MM.1S (cell line): ENCODE data around the gene ATAD3C.
"Not testable (repeated sequence)": the region's sequence is repeated elsewhere in the genome, so short reads cannot be mapped to it uniquely, and the experiment has no call there.

Experiments
- CTCF ChIP-seq: fragments of 300-600 bp; sonication (generic); IDR thresholded peaks from 2 replicates; pipeline ENCODE4 v1.5.1; 2016; ENCODE audit warnings: antibody characterized with exemption, low read length, mixed read lengths
- EZH2 ChIP-seq: fragments of 300-600 bp; sonication (generic); optimal IDR thresholded peaks from 2 replicates; pipeline ENCODE3; 2017; ENCODE audit warnings: low read depth, mild to moderate bottlenecking, antibody characterized with exemption, low read length, mixed read lengths

DNA sequence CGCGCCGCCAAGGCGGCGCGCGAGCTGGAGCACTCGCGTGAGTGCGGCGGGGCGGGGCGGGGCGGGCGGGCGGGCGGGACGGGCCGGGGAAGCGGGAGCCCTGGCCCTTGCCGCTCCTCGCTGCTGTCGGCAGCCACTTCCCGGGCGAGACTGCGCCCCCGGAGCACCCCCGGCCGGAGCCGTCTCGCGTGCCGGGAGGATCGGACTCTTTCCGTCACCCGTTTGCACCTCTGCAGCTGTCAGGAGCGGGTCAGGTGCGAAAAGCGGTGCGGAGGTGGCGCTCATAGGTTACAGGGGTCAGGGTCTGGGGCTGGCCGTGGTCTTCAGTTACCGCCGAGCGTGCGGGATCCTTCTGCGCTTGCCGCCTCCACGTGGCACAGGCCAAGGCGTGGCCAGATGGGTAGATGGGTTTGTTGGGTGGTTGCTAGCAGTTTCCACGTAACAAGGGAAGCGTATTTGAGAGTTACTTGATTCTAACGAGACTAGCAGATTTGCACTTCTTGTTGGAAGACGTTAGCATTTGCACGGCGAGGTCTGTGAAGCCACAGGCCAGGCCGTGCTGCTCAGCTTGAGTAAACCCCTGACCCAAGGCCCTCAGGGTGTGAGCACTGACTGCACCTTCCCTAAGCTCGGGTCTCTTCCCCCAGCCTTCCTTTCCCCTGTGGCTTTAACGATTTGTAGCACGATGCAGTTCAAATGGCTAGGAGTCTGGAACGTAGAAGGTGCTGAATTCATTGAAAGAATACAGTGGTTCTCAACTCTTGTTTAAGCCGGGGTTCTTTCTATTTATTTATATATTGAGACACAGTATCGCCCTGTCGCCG is 22.8 kb downstream of the ATAD3C start:
- TF ChIP-seq CTCF, EZH2: not testable (repeated sequence)
